DOHH2 (cell line): ENCODE measurements around the gene GSTA3.
"Not testable (repeated sequence)": the region's sequence is repeated elsewhere in the genome, so short reads cannot be mapped to it uniquely, and the experiment has no call there.

Experiments
- H3F3A ChIP-seq: fragments of 200-600 bp; sonication (generic), shearing (Covaris generic); 2 replicates; pipeline ENCODE4 v1.6.0; 2016; ENCODE audit warnings: antibody characterized with exemption, mild to moderate bottlenecking; ENCODE audit not compliant: control insufficient read depth, insufficient read depth
- H3K27ac ChIP-seq: fragments of 200-600 bp; sonication (generic); 2 replicates; pipeline ENCODE4 v1.5.1; 2014; ENCODE audit warnings: low read depth, mild to moderate bottlenecking, low read length, moderate library complexity
- H3K27me3 ChIP-seq: fragments of 200-600 bp; sonication (generic); 2 replicates; pipeline ENCODE4 v1.6.1; 2014; ENCODE audit warnings: mild to moderate bottlenecking, low read length, mixed read lengths; ENCODE audit not compliant: control insufficient read depth
- H3K36me3 ChIP-seq: fragments of 200-600 bp; sonication (generic); 2 replicates; pipeline ENCODE4 v1.6.1; 2014; ENCODE audit warnings: mild to moderate bottlenecking, low read length, moderate library complexity, mixed read lengths; ENCODE audit not compliant: control insufficient read depth
- H3K4me1 ChIP-seq: fragments of 200-600 bp; sonication (generic); 2 replicates; pipeline ENCODE4 v1.6.1; 2014; ENCODE audit warnings: mild to moderate bottlenecking, low read length, mixed read lengths; ENCODE audit not compliant: control insufficient read depth
- H3K4me2 ChIP-seq: fragments of 200-600 bp; sonication (generic); 2 replicates; pipeline ENCODE4 v1.6.0; 2014; ENCODE audit warnings: mild to moderate bottlenecking, low read length, moderate library complexity
- H3K4me3 ChIP-seq: fragments of 200-600 bp; sonication (generic); 2 replicates; pipeline ENCODE4 v1.5.1; 2014; ENCODE audit warnings: mild to moderate bottlenecking, low read length, mixed read lengths
- H3K79me2 ChIP-seq: fragments of 200-600 bp; sonication (generic); 2 replicates; pipeline ENCODE4 v1.6.1; 2014; ENCODE audit warnings: mild to moderate bottlenecking, low read length, mixed read lengths; ENCODE audit not compliant: control insufficient read depth
- H3K9me2 ChIP-seq: fragments of 200-600 bp; sonication (generic); replicated peaks from 2 replicates; pipeline ENCODE4 v1.6.1; 2014; ENCODE audit warnings: mild to moderate bottlenecking, low read length, mixed read lengths; ENCODE audit not compliant: control insufficient read depth
- H3K9me3 ChIP-seq: fragments of 200-600 bp; sonication (generic); 2 replicates; pipeline ENCODE4 v1.6.1; 2014; ENCODE audit warnings: antibody characterized with exemption, low read length, mixed read lengths; ENCODE audit not compliant: control insufficient read depth, insufficient read depth
- H4K20me1 ChIP-seq: fragments of 200-600 bp; sonication (generic); 2 replicates; pipeline ENCODE4 v1.6.0; 2014; ENCODE audit warnings: low read depth, mild to moderate bottlenecking, antibody characterized with exemption, low read length, moderate library complexity; ENCODE audit not compliant: control insufficient read depth, insufficient read depth
- EZH2phosphoT487 ChIP-seq: fragments of 200-600 bp; sonication (generic); IDR thresholded peaks from 2 replicates; pipeline ENCODE4 v1.6.1; 2017; ENCODE audit warnings: borderline replicate concordance, mild to moderate bottlenecking, antibody characterized with exemption, low read length, moderate library complexity, mixed read lengths
- TF ChIP-seq, protein P1 (sequence below): fragments of 200-600 bp; sonication (generic); IDR thresholded peaks from one replicate; pipeline ENCODE4 v1.5.1; 2014; ENCODE audit warnings: antibody characterized with exemption, mild to moderate bottlenecking, low read depth, low read length; ENCODE audit not compliant: poor library complexity, severe bottlenecking

GSTA3 gene

GRCh38 chr6:52908526-52908925 is 972 bp downstream of the GSTA3 start:
- no peaks in the 10 kb centered on the region for H3K4me1 ChIP-seq
- no peak overlapping the region for H3K27ac ChIP-seq
- no peaks in the 10 kb centered on the region for H3K9me3 ChIP-seq
- H3K4me3 ChIP-seq = no peak overlapping the region
- no peaks in the 10 kb centered on the region for H3K36me3 ChIP-seq
- no peaks in the 10 kb centered on the region for H3K9me2 ChIP-seq
- no peak overlapping the region for H3K4me2 ChIP-seq
- H3K79me2 ChIP-seq = no peaks in the 10 kb centered on the region
- no peaks in the 10 kb centered on the region for H4K20me1 ChIP-seq
- TF ChIP-seq EZH2phosphoT487 = no peak
- TF ChIP-seq, protein P1, sequence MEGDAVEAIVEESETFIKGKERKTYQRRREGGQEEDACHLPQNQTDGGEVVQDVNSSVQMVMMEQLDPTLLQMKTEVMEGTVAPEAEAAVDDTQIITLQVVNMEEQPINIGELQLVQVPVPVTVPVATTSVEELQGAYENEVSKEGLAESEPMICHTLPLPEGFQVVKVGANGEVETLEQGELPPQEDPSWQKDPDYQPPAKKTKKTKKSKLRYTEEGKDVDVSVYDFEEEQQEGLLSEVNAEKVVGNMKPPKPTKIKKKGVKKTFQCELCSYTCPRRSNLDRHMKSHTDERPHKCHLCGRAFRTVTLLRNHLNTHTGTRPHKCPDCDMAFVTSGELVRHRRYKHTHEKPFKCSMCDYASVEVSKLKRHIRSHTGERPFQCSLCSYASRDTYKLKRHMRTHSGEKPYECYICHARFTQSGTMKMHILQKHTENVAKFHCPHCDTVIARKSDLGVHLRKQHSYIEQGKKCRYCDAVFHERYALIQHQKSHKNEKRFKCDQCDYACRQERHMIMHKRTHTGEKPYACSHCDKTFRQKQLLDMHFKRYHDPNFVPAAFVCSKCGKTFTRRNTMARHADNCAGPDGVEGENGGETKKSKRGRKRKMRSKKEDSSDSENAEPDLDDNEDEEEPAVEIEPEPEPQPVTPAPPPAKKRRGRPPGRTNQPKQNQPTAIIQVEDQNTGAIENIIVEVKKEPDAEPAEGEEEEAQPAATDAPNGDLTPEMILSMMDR = no peak
- H3K27me3 ChIP-seq = no peaks in the 10 kb centered on the region
- no peaks in the 10 kb centered on the region for H3F3A ChIP-seq

DNA sequence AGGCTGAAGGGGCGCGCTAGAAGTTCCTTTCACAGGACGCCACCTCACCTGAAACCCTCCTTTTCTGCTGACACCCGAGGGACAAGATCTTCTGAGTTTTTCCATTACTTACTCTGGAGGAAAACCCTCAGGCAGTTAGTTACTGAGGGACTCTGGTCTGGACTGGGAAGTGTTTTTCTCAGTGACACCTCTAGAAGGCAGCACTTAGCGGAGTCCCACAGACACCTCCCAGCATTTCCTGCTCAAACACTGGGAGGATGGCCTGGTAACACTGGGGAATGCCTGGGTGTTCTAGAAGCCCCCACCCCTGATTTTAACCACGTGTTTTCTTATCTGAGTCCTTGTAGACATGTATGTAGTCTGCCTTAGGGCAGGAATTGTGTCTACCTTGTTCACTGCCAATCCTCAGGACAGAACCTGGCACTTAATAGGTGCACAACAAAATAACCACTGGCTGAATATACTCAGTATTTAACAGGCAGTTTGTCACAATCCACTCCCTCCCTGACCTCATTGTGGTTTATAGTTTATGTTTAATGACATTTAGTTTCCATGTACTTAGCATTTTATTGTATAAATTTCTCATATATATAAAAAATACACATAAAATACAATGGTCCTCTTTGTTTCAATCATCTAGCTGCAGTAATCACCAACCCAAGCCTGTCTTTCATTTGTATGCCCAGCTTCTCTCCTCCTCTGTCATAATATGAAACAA is 4.8 kb downstream of the GSTA3 start:
- Histone ChIP-seq H3K4me3 (no peak overlapping the region), H3K4me1 (no peaks in the 10 kb centered on the region), H3K27ac (no peak overlapping the region), H4K20me1 (no peaks in the 10 kb centered on the region), H3K9me2 (no peaks in the 10 kb centered on the region), H3K36me3 (no peaks in the 10 kb centered on the region), H3K79me2 (no peaks in the 10 kb centered on the region), H3K4me2 (no peak overlapping the region), H3K9me3 (no peaks in the 10 kb centered on the region), H3F3A (no peaks in the 10 kb centered on the region), H3K27me3 (no peaks in the 10 kb centered on the region)
- TF ChIP-seq EZH2phosphoT487 = no peak
- TF ChIP-seq, protein P1 = peak; percentile 43

DNA sequence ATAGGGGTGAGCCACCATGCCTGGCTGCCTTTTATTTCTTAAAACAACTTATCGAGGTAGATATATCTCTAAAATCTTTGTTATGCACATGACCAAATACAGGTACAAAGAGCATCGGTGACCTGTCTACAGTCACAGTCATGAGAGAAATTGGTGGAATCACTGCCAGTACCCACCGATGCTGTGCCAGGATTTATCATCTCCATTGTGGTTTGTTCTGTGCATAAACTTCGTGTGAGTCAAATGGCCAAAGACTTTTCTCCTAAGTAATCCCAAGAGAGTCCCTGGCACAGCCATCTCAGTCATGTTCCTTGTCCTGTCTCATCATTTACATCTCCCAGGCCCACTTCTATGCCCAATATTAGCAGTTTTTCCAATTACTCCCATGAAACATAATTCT is 9.0 kb downstream of the GSTA3 start:
- no peaks in the 10 kb centered on the region for H4K20me1 ChIP-seq
- no peaks in the 10 kb centered on the region for H3K4me1 ChIP-seq
- no peaks in the 10 kb centered on the region for H3K9me2 ChIP-seq
- H3K4me2 ChIP-seq = no peak overlapping the region
- no peaks in the 10 kb centered on the region for H3K27me3 ChIP-seq
- no peak for TF ChIP-seq EZH2phosphoT487
- TF ChIP-seq, protein P1 = no peak
- no peaks in the 10 kb centered on the region for H3F3A ChIP-seq
- no peaks in the 10 kb centered on the region for H3K9me3 ChIP-seq
- H3K4me3 ChIP-seq = no peak overlapping the region
- H3K79me2 ChIP-seq = no peaks in the 10 kb centered on the region
- no peaks in the 10 kb centered on the region for H3K36me3 ChIP-seq
- H3K27ac ChIP-seq = no peak overlapping the region

- H3K4me3 ChIP-seq, H3K9me2 ChIP-seq, H4K20me1 ChIP-seq, H3K79me2 ChIP-seq, H3K36me3 ChIP-seq, H3K27me3 ChIP-seq, H3F3A ChIP-seq, H3K4me1 ChIP-seq, H3K9me3 ChIP-seq, H3K27ac ChIP-seq, H3K4me2 ChIP-seq: not testable (repeated sequence)
These were observed 13.7 kb downstream of the GSTA3 start for GRCh38 chr6:52895790-52896189.
